Skeletal muscle tissue (tissue), 4 donors: Measurements from ENCODE around the gene XKR3. TPM values are rescaled to one million over a fixed set of nuclear protein-coding genes. Genes with fewer than 3 reads are reported as not detected.

Experiments
- H3K27ac ChIP-seq: one replicate; pipeline ENCODE4 v1.7.0; 2013; ENCODE audit warnings: mild to moderate bottlenecking, low read depth, low read length, inconsistent platforms
- H3K27me3 ChIP-seq, 3 donors: one replicate each; pipeline ENCODE4 v1.7.0; 2013; ENCODE audit warnings: low read length in 3 of 3; ENCODE audit not compliant: control insufficient read depth in 3 of 3, insufficient read depth in 3 of 3
- H3K36me3 ChIP-seq, 3 donors: one replicate each; pipeline ENCODE4 v1.7.0; 2013; ENCODE audit warnings: low read length in 3 of 3; ENCODE audit not compliant: control insufficient read depth in 3 of 3, insufficient read depth in 3 of 3
- H3K4me1 ChIP-seq, 3 donors: one replicate each; pipeline ENCODE4 v1.7.0; 2013; ENCODE audit warnings: low read length in 3 of 3, mild to moderate bottlenecking in 3 of 3; ENCODE audit not compliant: control insufficient read depth in 3 of 3, insufficient read depth in 3 of 3
- H3K4me3 ChIP-seq, 3 donors: one replicate each; pipeline ENCODE4 v1.7.0; 2013; ENCODE audit warnings: low read length in 3 of 3
- H3K9ac ChIP-seq, 3 donors: one replicate each; pipeline ENCODE4 v1.7.0; 2013; ENCODE audit warnings: low read length in 3 of 3, mild to moderate bottlenecking in 3 of 3, moderate library complexity in 2 of 3, low read depth in 1 of 3
- H3K9me3 ChIP-seq, 3 donors: one replicate each; pipeline ENCODE4 v1.7.0; 2013; ENCODE audit warnings: low read length in 3 of 3; ENCODE audit not compliant: control insufficient read depth in 3 of 3
- total RNA-seq: library from RNA; depleted of rRNA; stranded (reverse); fragments of >200 nt; gene quantifications from one replicate; pipeline ENCODE4 v1.2.3, GENCODE V29; 2014
- donor health status: Osteomylitis.

The XKR3 gene
- total RNA-seq, 1 donor from 2014 or later = not detected

DNA sequence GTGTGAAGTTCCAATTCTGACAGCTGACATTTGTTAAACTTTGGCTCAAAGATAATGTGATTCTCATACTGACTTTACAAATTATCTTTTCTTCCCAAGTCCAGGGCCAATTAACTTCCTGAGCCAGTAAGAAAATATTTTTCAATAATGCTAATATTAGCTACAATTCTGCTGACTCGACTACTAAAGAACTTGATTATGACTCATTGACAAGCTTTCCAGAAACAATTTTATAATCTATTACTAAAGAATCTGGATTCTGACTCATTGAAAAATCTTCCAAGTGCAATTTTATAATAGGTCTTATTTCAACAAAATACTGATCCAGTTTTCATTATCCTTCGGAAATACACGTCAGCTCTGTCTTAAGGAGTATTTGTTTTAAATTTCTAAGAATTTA is 12.9 kb upstream of the XKR3 start:
- no peaks in the 10 kb centered on the region for H3K4me1 ChIP-seq
- no peak overlapping the region for H3K27ac ChIP-seq
- H3K4me3 ChIP-seq = no peak overlapping the region
- H3K9ac ChIP-seq = no peak overlapping the region
- no peaks in the 10 kb centered on the region for H3K27me3 ChIP-seq
- no peaks in the 10 kb centered on the region for H3K36me3 ChIP-seq
- H3K9me3 ChIP-seq = no peaks in the 10 kb centered on the region

DNA sequence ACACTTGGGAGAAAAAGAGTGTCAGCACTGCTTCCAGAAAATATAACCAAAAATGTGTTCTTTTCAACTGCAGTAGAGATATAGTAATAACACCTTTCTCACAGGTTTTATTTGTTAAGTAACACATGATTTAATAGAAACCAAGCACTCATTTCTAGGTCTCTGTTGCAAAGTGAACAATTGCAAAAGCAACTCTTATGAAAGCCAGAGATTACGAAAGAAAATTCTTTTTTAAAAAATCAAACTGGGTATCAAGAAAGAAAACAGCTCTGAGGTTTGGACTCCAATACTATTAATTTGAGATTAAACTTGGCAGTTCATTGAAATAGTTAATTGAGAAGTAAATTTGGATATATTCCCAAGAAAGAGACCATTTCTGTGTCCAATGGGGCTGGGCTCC is 9.8 kb upstream of the XKR3 start:
- H3K36me3 ChIP-seq = no peaks in the 10 kb centered on the region
- H3K27ac ChIP-seq = no peak overlapping the region
- no peak overlapping the region for H3K4me3 ChIP-seq
- no peaks in the 10 kb centered on the region for H3K27me3 ChIP-seq
- H3K9ac ChIP-seq = no peak overlapping the region
- H3K9me3 ChIP-seq = no peaks in the 10 kb centered on the region
- no peaks in the 10 kb centered on the region for H3K4me1 ChIP-seq

DNA sequence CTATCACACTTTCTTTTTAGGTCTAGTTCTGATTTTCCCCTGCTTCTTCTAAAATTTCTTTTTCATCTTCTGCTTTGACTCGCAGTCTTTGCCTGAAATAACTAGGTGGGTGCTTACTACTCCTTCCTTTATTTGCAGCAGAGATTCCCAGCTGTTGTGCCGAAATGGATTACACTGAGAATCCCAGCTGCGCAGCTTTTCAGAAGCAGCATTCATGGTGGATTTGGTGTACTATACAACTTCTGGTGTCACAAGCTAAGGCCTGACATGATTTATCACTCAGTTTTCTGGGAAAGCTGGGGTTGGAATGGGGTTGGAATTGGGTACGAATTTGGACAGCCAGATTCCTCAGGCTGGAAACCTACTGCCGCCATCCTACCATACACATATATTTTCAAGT is 6.0 kb upstream of the XKR3 start:
- Histone ChIP-seq H3K9ac (no peak overlapping the region), H3K9me3 (no peaks in the 10 kb centered on the region), H3K27ac (no peak overlapping the region), H3K36me3 (no peaks in the 10 kb centered on the region), H3K27me3 (no peaks in the 10 kb centered on the region), H3K4me3 (no peak overlapping the region), H3K4me1 (no peaks in the 10 kb centered on the region)

DNA sequence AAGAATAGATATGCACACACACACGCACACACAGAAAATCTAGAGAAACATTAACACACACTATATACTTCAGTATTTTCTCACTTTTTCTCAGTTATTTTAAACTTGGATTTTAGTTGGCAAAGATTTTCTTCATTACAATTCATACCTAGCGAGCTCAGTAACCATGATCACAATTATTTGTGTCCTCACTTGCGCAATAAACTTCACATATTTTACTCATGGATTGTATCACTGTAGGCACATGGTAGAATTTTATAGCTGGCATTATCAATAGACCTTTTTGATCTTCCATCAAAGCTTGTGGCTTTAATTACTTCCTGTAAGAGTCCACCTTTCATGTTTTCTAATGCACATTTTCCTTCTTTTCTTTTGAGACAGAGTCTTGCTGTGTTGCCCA is 4.8 kb upstream of the XKR3 start:
- peaks cover 0 to 4% (median 2%) of the 10 kb centered on the region in 3 donors for H3K4me1 ChIP-seq
- H3K9me3 ChIP-seq = no peaks in the 10 kb centered on the region

GRCh38 chr22:16828876-16829275 is 3.7 kb upstream of the XKR3 start:
- Histone ChIP-seq H3K4me3 (no peak overlapping the region), H3K27ac (no peak overlapping the region), H3K9ac (no peak overlapping the region), H3K27me3 (no peaks in the 10 kb centered on the region), H3K9me3 (no peaks in the 10 kb centered on the region), H3K36me3 (no peaks in the 10 kb centered on the region), H3K4me1 (peaks cover 0 to 5% (median 5%) of the 10 kb centered on the region in 3 donors)

More for the DNA sequence above, 4.8 kb upstream of the XKR3 start:
- no peaks in the 10 kb centered on the region for H3K27me3 ChIP-seq
- H3K4me3 ChIP-seq = no peak overlapping the region
- no peaks in the 10 kb centered on the region for H3K36me3 ChIP-seq
- no peak overlapping the region for H3K27ac ChIP-seq
- H3K9ac ChIP-seq = no peak overlapping the region

- H3K9ac ChIP-seq = no peak overlapping the region
- no peaks in the 10 kb centered on the region for H3K9me3 ChIP-seq
- no peak overlapping the region for H3K4me3 ChIP-seq
- H3K4me1 ChIP-seq = peaks cover 0 to 5% (median 5%) of the 10 kb centered on the region in 3 donors
- no peaks in the 10 kb centered on the region for H3K36me3 ChIP-seq
- no peak overlapping the region for H3K27ac ChIP-seq
- no peaks in the 10 kb centered on the region for H3K27me3 ChIP-seq
These were observed 2.3 kb upstream of the XKR3 start for GRCh38 chr22:16827506-16827905.

DNA sequence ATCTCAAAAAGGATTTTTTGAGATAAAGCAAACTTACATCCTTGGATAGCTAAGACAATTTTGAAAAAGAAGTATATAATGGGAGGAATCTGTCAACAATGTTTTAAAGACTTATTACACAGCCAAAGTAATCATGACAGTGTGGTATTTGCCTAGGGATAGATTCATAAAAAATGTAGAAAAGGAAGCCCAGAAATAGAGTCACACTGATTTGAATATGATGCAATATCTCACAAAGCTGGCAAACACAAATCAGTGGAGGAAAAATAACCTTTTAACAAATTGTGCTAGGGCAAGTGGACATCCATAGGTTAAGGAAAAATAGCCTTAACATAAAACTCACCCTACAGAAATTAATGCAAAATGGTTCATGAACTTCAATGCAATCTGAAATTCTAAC is 6.0 kb downstream of the XKR3 start:
- H3K4me1 ChIP-seq = no peaks in the 10 kb centered on the region

GRCh38 chr22:16818538-16818937 is 6.7 kb downstream of the XKR3 start:
- Histone ChIP-seq H3K36me3 (no peaks in the 10 kb centered on the region), H3K9me3 (peaks cover 0 to 3% (median 0%) of the 10 kb centered on the region in 3 donors), H3K27ac (no peak overlapping the region), H3K9ac (no peak overlapping the region), H3K4me3 (no peak overlapping the region), H3K4me1 (no peaks in the 10 kb centered on the region), H3K27me3 (no peaks in the 10 kb centered on the region)

More for the DNA sequence above, 6.0 kb downstream of the XKR3 start:
- Histone ChIP-seq H3K9me3 (peaks cover 0 to 3% (median 0%) of the 10 kb centered on the region in 3 donors), H3K36me3 (no peaks in the 10 kb centered on the region), H3K27me3 (no peaks in the 10 kb centered on the region), H3K9ac (no peak overlapping the region), H3K27ac (no peak overlapping the region), H3K4me3 (no peak overlapping the region)

- Histone ChIP-seq H3K27ac (no peak overlapping the region), H3K4me1 (no peaks in the 10 kb centered on the region), H3K27me3 (no peaks in the 10 kb centered on the region), H3K4me3 (no peak overlapping the region), H3K9ac (no peak overlapping the region), H3K9me3 (peaks cover 0 to 3% (median 0%) of the 10 kb centered on the region in 3 donors), H3K36me3 (no peaks in the 10 kb centered on the region)
These were observed 10.1 kb downstream of the XKR3 start for GRCh38 chr22:16815073-16815472.

DNA sequence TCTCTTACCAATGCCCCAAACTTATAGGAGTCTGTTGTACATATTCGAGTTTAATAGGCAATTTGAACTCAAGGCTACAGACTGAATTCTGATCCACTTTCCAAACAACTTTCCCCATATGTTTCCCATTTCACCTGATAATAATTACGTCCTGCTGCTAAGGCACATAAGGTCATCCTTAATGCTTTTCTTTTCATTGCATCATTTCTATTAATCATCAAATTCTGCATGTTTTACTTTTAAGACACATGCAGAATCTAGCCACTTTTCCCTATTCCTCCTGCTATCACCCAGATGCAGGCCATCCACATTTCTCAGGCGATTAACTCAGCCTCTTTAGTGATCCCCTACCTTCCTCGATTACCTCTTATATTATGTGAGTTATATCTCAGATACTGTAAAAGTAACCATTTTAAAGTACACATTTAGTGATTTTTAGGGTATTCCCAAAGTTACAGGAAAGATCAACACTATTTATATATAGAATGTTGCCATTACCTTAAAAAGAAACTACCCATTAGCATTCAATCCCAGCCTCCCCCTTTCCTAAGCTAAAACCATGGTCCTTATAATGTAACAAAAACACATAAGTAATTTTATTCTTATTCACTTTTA is 14.9 kb downstream of the XKR3 start:
- no peaks in the 10 kb centered on the region for H3K36me3 ChIP-seq
- H3K4me3 ChIP-seq = no peak overlapping the region
- no peak overlapping the region for H3K9ac ChIP-seq
- H3K9me3 ChIP-seq = peaks cover 0 to 3% (median 0%) of the 10 kb centered on the region in 3 donors
- H3K27me3 ChIP-seq = no peaks in the 10 kb centered on the region
- no peak overlapping the region for H3K27ac ChIP-seq
- H3K4me1 ChIP-seq = no peaks in the 10 kb centered on the region
